ENCODE measurements around the gene CLSTN2.

The CLSTN2 gene

DNA sequence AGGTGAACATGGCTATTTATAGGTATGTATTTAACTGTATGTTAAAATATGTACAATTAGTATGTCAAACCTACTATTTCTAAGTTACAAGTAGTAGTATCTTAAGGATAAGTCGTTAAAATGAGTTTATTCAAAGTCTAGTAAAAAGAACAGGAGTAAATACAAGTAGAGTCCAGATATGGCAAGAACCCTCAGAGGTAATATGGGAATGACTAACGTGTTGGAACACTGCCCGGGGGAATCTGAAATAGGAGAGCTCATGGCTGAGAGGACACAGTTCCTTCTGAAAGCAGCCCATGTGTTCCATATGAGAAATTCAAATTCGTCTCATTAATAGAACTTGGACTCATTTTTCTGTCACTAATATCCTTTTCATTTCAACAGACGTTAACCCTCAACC is 158.8 kb downstream of the CLSTN2 start:
- DNase-seq (ENCODE audit: low read depth in 2 of 2) = no peak

DNA sequence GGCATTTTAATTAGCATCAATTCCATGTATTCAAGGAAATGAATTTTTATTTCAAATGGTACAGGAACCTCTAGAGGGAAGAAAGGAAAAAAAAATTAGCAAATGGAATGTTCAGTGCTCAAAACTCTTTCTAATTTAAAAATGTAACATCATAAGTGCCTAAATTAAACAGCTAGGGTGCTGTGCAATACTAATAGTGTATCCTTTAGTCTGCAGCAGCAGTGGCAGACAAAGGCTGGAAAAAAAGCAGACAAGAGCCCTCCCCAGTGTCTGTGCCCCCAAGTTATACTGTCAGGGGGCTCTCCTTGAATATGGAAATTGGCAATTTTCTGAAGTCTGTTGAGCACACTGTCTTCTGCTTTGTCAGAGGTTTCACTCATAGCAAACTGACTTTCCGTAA is 159.5 kb downstream of the CLSTN2 start:
- no peak for DNase-seq (ENCODE audit: low read depth in 2 of 2)

DNA sequence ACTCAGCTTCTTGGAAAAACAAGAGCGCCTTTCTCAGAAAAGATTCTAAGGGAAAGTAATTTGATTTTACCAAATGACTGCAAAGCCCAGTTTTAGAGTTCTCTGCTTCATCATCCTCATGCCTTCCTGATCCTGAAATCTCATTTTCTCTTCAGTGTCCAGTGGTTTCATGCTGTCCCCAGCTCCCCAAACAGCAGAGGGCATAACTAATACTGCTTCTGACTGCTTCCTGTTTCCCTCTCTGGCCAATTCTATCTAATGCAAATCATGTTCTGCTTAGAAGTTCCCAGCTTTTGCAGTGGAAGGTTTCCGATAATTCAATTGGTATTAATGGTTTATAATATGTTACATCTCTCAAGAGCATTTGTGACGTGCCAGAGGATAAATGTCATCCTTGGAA is 161.1 kb downstream of the CLSTN2 start:
- no peak for DNase-seq (ENCODE audit: low read depth in 2 of 2)

DNA sequence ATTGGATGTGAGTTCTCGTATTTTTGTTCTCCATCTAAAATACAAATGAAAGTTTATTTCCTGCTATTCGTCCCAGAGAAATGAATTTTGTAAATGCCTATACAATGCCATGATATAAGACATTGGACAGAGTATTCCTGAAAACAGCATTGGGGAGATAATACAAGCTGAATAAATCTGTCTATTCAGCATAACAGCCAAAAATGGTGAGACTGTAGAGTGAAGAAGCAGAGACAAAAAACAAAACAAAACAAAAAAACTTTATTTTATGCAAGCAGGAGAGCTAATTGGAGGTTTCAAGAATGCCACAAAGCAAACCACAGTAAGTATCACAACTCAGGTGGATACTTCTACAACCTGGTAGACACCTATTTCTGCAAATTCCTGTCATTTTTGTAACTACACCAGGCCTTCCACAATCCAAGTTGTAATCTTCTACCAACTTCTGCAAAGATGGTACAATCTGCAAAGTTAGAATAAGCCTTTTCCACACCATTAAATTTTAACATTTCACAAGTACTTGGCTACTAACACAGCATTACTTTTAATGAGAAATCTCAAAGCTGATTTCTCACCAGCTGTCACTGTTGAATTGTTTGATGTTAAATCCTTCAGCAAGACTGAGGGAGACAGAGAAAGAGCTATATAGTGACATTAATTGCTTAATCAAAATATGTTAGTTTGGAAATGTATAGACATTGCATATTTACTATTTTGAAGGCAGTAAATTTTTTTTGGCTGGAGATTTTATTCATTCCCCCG is 163.1 kb downstream of the CLSTN2 start:
- no peak for DNase-seq (ENCODE audit: low read depth in 2 of 2)

DNA sequence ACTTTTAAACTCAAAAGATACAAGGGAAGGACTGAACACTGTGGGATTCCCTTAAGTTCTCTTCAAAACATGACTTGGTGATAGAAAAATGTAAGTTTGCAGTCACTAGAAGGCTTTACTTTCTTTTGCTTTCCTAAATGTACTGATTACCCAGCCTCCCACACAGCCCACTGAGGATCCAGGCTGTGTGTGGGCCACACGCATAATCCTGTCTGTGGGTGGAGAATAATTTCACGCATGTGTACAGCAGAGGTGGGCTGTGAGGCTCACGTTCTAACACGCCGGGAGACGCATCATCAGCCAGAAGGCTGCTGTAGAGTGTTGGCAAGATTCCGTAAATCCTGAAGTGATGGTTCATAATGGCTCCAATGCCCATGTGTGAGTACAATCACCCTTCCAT is 165.5 kb downstream of the CLSTN2 start:
- no peak for DNase-seq (ENCODE audit: low read depth in 2 of 2)

DNA sequence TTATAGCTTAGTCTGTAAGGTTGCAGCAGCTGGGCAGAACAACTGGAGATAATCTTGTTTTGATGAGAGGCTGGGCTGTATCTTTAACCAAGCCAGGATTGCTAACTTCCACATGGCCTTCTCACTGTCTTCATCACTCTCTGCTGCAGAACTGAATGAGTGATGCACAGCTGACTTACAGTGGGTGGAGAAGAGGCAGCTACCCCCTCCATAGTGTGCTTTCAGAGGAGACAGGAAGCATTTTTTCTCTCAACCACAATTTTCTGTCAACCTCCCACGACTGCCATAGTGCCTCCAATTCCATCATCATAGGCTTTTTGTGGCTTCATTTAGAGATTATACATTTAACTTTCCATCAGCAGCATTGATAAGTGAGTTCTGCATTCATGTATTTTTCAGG is 168.2 kb downstream of the CLSTN2 start:
- no peak for DNase-seq (ENCODE audit: low read depth in 2 of 2)

DNA sequence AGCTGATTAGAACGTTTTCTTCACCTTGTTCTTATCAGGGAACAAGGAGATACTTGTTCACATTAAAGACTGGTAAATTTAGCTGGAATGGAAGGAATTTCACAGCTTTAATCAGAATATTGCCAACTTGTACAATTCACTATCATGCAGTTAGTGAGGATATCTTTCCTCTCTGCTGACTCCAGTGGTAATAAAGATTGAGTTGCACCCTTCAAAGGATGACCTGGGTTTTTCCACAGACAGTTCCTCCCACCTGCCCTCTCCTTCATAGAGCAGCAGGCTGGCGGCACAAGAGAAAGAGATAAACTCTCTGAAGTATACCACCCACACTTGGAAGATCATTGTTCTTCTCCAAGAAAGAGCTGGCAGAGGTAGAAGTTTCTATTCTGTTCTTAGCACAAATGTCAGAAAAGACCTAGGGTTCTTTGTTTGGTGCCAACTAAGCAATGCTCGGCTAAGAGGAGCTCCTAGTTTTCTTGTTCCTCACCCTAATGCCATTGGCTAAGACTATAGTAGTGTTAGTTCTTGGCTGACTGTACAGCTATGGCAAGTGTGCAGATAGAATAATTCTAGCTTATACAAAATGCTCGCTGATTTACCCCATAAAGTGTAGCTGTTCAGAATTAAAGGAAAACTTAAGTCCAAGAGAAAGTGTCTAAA is 169.1 kb downstream of the CLSTN2 start:
- DNase-seq (ENCODE audit: low read depth in 2 of 2) = no peak

DNA sequence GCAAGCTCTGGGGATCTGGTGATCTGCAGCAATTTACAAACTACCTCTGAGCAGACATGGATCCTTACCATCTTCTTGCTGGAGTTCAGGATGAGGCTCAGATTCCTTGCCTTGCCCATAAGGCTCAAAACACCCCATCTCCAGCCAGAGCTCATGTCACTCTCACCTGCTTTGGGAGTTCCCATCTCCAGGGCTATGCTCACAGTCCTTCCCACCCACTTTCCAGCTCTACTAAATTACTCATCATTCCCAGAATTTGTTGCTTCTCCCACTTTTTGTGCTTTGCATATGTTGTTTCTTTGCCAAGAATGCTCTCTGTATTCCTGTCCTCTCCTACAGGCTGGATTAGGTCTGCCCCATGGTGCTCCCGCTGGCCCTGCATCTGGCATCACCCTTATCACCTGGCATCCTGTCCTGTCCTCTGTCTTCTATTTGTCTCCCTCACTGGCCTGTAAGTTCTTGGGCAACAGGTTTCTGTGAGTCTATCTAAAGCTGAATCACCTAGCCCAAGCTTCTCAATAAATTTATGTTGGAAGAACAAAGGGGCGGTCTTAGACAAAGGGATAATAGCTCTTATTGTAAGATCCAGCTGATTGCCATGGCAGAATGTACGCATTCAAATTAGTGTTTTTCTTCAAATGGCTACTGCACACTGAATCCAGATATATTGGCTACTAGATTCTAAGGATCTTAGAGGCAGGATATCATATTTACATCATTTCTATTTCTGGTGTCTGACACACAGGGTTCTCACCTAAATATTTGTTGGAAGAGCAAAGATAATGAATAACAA is 179.2 kb downstream of the CLSTN2 start:
- DNase-seq (ENCODE audit: low read depth in 2 of 2) = no peak

DNA sequence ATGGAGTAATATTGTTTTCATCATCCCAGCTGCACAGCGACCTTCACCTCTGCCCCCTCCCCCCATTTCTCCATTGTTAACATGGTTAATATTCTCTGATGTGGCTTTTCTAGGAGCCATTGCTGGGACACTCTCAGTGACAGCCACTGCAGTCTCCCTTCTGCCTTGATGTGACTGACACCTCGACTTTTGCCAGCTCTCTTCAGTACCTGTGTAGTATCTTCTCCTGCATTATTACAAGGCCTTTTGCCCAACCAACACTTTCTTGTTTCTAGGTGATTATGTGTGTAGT is 179.8 kb downstream of the CLSTN2 start:
- no peak for DNase-seq (ENCODE audit: low read depth in 2 of 2)

DNA sequence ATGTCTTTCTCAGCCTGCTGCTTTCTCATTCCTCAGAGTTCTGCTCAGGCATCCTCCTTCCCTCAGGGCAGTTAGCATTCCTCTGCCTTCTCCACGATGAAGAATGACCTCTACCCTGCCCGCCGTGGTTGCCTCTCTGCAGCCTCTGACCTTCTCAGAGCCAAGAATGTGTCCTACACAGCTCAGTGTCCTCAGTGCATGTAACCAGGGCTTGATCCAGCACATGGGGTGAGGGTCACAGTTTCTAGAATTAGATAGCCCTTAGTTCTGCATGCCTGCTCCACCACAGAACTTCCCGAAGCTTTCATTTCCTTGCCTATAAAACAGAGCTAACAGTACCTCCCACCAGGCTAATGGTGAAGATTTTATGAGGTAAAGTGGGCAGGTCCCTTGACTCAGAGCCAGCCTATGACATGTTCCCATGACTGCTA is 182.1 kb downstream of the CLSTN2 start:
- DNase-seq (ENCODE audit: low read depth in 2 of 2) = no peak

DNA sequence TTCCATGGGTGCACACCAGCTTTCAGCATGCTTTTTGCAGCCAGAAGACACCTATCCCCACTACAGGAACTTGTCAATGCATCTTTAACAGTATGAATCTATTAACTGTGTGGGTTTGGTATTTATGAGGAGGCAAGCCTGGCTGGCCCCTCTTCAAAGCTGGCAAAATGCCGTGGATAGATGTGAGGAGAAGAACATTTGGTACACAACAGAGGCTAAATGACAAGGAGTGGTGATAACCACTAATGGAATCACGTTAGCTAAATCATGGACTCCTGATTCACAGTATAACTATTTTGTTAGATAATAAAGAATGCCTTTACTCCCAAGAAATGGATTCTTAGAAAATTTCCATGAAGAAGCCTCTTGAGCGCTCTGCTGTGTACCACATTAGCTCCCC is 187.2 kb downstream of the CLSTN2 start:
- no peak for DNase-seq (ENCODE audit: low read depth in 2 of 2)

DNA sequence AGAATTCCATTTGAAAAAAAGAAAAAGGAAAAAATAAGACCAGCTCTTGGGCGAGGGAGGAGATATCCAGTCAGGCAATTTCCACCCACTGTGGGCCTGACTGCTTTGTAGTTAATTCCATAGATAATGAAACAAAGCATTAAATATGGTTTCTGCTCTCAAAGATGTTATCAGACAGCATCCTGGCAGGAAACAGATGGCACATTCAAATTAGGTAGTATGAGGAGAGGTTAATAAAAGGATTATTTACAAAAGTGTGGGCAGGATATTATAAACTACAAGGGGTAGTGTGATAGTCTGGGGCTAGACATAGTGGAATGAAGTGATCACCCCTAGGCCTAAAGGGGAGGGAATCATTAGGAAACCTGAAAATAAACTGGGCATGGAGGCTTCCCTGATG is 193.2 kb downstream of the CLSTN2 start:
- no peak for DNase-seq (ENCODE audit: low read depth in 2 of 2)

DNA sequence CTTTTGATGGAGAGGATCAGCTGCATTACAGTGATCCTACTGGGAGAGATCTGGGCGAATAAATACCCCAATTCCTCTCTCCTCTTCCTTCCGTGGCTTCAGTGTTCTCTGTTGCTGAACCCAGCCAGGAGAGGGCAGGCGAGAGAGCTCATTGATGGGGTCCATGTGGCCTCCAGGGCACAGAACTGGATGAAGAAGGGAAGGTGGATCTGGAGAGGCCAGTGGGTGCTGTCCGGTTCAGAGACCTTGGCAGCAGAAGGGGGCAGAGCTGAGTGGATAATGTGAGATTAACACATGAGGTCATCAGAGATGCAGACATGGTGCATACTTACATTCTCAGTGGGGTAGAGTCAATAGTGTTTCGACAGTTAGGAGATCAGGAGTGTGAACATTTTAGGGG is 193.6 kb downstream of the CLSTN2 start:
- no peak for DNase-seq (ENCODE audit: low read depth in 2 of 2)

DNA sequence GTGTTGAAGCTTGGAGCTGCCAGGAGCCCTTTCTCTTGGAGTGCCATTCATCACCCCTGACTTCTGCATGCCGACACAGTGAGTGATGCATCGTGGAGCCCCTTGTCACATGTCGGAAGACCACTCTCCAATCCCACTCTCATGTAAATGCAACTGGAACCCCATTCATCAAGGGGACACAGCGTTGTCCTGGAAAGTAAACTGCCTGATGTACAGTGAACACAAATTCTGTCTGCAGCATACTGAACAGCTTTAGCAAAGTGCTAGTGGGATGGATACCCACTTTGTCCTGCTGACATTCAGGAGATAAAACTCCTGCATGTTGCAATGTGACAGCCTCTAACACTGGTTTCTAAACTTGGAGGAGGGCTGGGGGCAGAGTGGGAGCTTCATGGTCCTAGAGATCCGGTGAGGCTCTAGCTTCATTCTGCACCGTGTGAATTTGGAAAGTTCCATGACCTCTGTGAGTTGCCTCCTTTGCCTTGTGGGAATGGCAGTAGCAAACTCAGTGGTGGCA is 194.8 kb downstream of the CLSTN2 start:
- DNase-seq (ENCODE audit: low read depth in 2 of 2) = no peak

DNA sequence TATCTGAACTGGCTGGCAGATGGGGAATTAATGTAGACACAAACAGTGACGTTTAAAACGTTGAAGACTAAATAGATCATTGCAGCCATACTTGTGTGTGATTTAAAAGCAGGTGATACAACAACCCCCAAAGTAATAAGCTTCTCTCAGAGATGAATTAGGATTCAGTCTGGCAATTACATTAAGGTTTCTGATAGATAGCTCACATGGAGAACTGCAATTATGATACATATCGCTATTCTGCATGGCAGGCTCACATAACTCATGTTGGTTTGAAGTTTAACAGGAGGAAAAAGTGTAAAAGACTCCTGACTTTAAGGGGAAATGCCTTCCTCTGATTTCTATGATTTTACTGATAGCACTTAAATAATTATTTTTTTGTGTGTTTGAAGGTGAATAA is 196.9 kb downstream of the CLSTN2 start:
- no peak for DNase-seq (ENCODE audit: low read depth in 2 of 2)

DNA sequence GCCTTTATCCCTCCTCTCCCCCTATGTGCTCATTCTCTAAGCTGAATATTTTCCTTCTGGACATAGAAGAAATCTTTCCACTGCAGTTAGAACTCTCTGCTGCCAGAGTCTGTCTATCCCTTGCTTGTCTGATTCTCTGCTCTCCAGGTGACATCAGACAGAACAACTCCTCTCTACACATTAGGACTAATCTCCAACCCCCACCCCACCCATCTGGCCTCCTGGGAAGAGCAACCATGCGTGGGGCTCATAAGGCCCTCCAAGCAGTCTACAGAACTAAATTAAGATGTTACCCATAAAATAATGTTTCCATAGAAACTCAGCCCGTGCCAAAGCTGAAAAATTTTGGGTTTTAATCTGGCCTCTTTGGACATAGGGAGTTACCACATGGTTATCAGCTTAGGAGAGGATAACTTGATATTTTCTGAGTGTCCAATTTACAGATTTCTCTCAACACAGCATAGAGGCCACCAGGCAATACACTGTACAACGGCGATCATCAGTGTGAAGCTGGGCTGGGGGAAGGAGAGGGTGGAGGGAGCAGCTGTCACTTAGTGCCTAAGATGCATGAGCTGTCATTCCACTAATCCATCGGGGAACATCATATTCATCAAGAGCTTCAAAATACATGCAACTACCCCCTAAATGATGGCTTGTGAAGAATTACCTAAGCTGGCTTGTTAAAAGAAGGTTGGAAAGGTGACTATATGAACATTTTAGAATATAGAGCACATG is 199.4 kb downstream of the CLSTN2 start:
- DNase-seq (ENCODE audit: low read depth in 2 of 2) = no peak

DNA sequence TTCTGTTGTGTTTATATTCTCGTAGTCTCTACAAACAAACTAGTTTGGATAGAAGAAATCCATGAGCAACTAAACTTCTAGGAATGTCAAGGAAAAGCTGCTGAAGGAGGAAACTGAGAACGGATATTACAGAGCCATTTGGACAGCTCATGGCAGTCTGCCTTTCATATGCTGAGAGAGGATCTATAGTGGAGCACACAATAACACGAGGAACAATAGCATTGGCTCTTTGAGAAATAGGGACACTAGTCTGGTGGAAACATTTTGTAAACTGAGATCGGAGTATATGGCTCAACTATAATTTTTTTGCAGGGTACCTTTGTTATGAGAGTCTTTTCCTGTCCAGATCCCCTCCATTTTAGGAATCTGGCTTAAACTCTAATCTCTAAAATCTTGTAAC is 200.5 kb downstream of the CLSTN2 start:
- DNase-seq (ENCODE audit: low read depth in 2 of 2) = no peak

DNA sequence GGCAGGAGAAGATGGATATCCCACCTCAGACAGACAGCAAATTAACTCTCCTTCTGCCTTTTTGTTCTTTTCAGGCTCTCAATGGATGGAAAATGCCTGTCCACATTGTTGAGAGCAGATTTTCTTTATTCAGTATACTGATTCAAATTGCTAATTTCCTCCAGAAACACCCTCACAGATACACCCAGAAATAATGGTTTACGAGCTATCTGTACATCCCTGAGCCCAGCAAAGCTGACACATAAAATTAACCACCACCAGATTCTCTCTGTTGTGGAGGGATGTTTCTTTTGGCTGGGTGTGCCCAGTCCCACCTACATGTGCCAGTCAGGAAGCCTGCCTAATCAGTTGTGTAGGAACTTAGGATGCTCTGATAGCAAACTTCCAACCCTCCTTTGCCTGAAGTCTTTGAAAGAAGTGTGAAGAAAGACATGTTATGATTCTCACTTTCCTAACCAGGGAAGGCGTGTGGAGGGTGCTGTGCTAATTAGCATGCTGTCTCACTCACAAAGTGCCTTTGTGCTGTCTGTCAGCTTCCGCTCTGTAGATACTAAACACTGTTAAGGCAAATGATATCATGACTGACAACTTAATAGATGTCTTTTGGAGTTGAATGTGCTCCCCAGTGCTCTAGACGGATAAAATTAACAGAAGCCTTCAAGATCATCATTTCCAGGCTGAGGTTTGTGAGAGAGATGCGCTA is 208.5 kb downstream of the CLSTN2 start:
- DNase-seq (ENCODE audit: low read depth in 2 of 2) = no peak

DNA sequence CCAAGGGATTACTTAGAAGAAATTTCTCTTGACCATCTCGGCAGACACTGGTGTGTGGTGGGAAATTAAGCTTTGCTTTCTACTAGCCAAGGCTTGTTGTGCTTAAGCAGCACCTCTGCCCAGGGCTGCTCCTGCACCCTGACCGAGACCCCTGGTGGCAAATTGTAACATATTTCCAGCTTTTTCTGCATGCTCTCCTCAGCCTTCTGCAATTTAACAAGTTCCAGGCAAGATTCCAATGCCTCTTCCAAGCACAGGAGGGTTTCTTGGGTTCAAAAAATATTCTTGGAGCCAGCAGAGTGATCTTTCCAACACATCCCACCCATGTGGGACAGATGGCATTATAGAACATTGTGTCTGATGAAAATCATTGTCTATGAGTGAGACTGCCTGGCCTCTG is 210.5 kb downstream of the CLSTN2 start:
- DNase-seq (ENCODE audit: low read depth in 2 of 2) = no peak

DNA sequence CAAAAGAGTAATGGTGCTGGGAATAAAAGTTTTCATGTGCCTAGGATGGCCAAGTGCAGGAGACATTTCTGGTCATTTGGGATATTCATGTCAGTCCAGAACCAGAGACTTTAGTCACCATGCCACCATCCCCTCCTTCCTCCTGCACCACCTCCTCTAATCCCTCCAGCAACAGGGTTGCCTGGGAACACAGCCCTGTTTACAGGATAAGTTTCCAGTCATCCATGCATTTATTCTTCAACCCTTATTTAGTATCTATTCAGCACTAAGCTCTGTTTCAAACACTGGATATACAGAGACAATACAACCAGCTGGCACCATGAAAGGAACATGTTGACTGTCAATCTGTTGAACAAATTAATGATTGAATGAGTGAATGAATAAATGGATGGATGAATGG is 211.7 kb downstream of the CLSTN2 start:
- no peak for DNase-seq (ENCODE audit: low read depth in 2 of 2)

DNA sequence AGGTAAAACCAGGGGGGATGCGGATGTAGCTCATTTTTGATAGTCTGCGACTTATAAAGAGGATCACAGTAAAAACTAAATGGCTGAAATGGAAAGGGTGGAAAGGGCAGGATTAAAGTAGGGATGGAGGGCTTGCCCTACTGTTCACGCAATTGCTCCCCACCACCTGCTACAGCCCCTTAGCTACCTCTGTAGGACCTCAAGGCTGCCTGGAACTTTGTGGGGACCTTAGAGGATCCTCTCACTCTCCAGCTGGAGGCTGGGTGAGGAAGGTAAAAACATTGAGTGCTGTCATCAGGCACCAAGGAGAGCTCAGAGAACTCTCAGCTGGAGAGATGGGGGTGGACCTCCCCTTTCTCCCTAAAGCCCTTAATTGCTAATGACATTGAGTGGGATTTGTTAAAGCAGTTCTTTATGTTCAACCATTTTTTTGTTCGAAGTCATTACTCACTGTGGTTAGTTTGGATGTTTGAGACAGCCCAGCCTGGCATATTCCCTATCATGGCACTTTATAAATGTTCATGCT is 213.0 kb downstream of the CLSTN2 start:
- DNase-seq (ENCODE audit: low read depth in 2 of 2) = no peak

Measured in stimulated activated CD8-positive, alpha-beta memory T cell treated with anti-CD3 and anti-CD28 coated beads, Interleukin-7, amount 100 ng/mL, for 4 hours (primary cell).